HEK293 (cell line): ENCODE measurements around the gene DOK3.

Experiments
- MZF1 ChIP-seq: fragments of 450-650 bp; formaldehyde crosslinking; IDR thresholded peaks from 2 replicates; pipeline ENCODE4 v1.5.1; 2017; ENCODE audit warnings: missing biosample characterization, missing genetic modification characterization, borderline replicate concordance
- PRDM1 ChIP-seq: fragments of 450-650 bp; formaldehyde crosslinking; IDR thresholded peaks from 2 replicates; pipeline ENCODE4; 2016; ENCODE audit warnings: missing biosample characterization, missing genetic modification characterization
- SALL2 ChIP-seq: fragments of 450-650 bp; formaldehyde crosslinking; IDR thresholded peaks from 2 replicates; pipeline ENCODE4 v1.5.0; 2017; ENCODE audit warnings: missing biosample characterization, mild to moderate bottlenecking, missing genetic modification characterization, borderline replicate concordance
- ZBTB10 ChIP-seq: fragments of 450-650 bp; formaldehyde crosslinking; IDR thresholded peaks from 2 replicates; pipeline ENCODE4 v1.5.1; 2016; ENCODE audit warnings: missing biosample characterization, missing genetic modification characterization
- ZIC2 ChIP-seq: fragments of 450-650 bp; formaldehyde crosslinking; IDR thresholded peaks from 2 replicates; pipeline ENCODE4 v1.5.1; 2016; ENCODE audit warnings: missing biosample characterization, missing genetic modification characterization
- ZNF140 ChIP-seq: fragments of 450-650 bp; formaldehyde crosslinking; IDR thresholded peaks from 2 replicates; pipeline ENCODE4 v1.5.1; 2016; ENCODE audit warnings: missing biosample characterization, missing genetic modification characterization
- ZNF146 ChIP-seq: fragments of 450-650 bp; formaldehyde crosslinking; IDR thresholded peaks from 2 replicates; pipeline ENCODE4 v1.5.1; 2016; ENCODE audit warnings: missing biosample characterization, missing genetic modification characterization
- ZNF155 ChIP-seq: fragments of 450-650 bp; formaldehyde crosslinking; IDR thresholded peaks from 2 replicates; pipeline ENCODE4 v1.5.1; 2016; ENCODE audit warnings: missing biosample characterization, missing genetic modification characterization
- ZNF239 ChIP-seq: fragments of 450-650 bp; formaldehyde crosslinking; IDR thresholded peaks from 2 replicates; pipeline ENCODE4 v1.5.1; 2016; ENCODE audit warnings: missing biosample characterization, missing genetic modification characterization
- ZNF280C ChIP-seq: fragments of 450-650 bp; formaldehyde crosslinking; IDR thresholded peaks from 2 replicates; pipeline ENCODE4 v1.5.1; 2016; ENCODE audit warnings: missing biosample characterization, missing genetic modification characterization
- ZNF324 ChIP-seq: fragments of 450-650 bp; formaldehyde crosslinking; IDR thresholded peaks from 2 replicates; pipeline ENCODE4 v1.5.1; 2016; ENCODE audit warnings: missing biosample characterization, missing genetic modification characterization
- ZNF341 ChIP-seq: fragments of 450-650 bp; formaldehyde crosslinking; IDR thresholded peaks from 2 replicates; pipeline ENCODE4; 2016; ENCODE audit warnings: low read depth, missing biosample characterization, missing genetic modification characterization
- ZNF394 ChIP-seq: fragments of 450-650 bp; formaldehyde crosslinking; IDR thresholded peaks from 2 replicates; pipeline ENCODE4 v1.5.1; 2016; ENCODE audit warnings: missing biosample characterization, missing genetic modification characterization, mild to moderate bottlenecking, moderate library complexity, borderline replicate concordance
- ZNF521 ChIP-seq: fragments of 450-650 bp; formaldehyde crosslinking; IDR thresholded peaks from 2 replicates; pipeline ENCODE4 v1.5.1; 2017; ENCODE audit warnings: missing biosample characterization, mild to moderate bottlenecking, missing genetic modification characterization
- ZNF544 ChIP-seq: fragments of 450-650 bp; formaldehyde crosslinking; IDR thresholded peaks from 2 replicates; pipeline ENCODE4 v1.5.0; 2017; ENCODE audit warnings: missing biosample characterization, missing genetic modification characterization
- ZNF561 ChIP-seq: fragments of 450-650 bp; IDR thresholded peaks from 2 replicates; pipeline ENCODE4 v1.5.1; 2018; ENCODE audit warnings: missing biosample characterization, missing genetic modification characterization, borderline replicate concordance
- ZNF76 ChIP-seq: fragments of 450-650 bp; formaldehyde crosslinking; IDR thresholded peaks from 2 replicates; pipeline ENCODE4; 2016; ENCODE audit warnings: low read depth, missing biosample characterization, missing genetic modification characterization, borderline replicate concordance
- ZNF776 ChIP-seq: fragments of 450-650 bp; formaldehyde crosslinking; IDR thresholded peaks from 2 replicates; pipeline ENCODE4 v1.5.0; 2017; ENCODE audit warnings: missing biosample characterization, missing genetic modification characterization, borderline replicate concordance
- ZNF792 ChIP-seq: fragments of 450-650 bp; formaldehyde crosslinking; IDR thresholded peaks from 2 replicates; pipeline ENCODE4 v1.5.1; 2016; ENCODE audit warnings: missing biosample characterization, missing genetic modification characterization
- TF ChIP-seq, protein P1 (sequence below): fragments of 450-650 bp; formaldehyde crosslinking; IDR thresholded peaks from 2 replicates; pipeline ENCODE4 v1.5.1; 2016; ENCODE audit warnings: missing biosample characterization, missing genetic modification characterization
- TF ChIP-seq, protein P2 (sequence below): IDR thresholded peaks from 2 replicates; pipeline ENCODE4 v1.6.1; 2011; ENCODE audit warnings: mild to moderate bottlenecking, low read depth, low read length, borderline replicate concordance
- TF ChIP-seq, protein P3 (sequence below): fragments of 450-650 bp; formaldehyde crosslinking; IDR thresholded peaks from 2 replicates; pipeline ENCODE4 v1.5.1; 2016; ENCODE audit warnings: missing biosample characterization, missing genetic modification characterization, borderline replicate concordance
- TF ChIP-seq, protein P4 (sequence below): fragments of 450-650 bp; formaldehyde crosslinking; IDR thresholded peaks from 2 replicates; pipeline ENCODE4 v1.5.1; 2016; ENCODE audit warnings: missing biosample characterization, missing genetic modification characterization
- TF ChIP-seq, protein P5 (sequence below): fragments of 450-650 bp; formaldehyde crosslinking; IDR thresholded peaks from 2 replicates; pipeline ENCODE4; 2016; ENCODE audit warnings: missing biosample characterization, missing genetic modification characterization

Gene DOK3

DNA sequence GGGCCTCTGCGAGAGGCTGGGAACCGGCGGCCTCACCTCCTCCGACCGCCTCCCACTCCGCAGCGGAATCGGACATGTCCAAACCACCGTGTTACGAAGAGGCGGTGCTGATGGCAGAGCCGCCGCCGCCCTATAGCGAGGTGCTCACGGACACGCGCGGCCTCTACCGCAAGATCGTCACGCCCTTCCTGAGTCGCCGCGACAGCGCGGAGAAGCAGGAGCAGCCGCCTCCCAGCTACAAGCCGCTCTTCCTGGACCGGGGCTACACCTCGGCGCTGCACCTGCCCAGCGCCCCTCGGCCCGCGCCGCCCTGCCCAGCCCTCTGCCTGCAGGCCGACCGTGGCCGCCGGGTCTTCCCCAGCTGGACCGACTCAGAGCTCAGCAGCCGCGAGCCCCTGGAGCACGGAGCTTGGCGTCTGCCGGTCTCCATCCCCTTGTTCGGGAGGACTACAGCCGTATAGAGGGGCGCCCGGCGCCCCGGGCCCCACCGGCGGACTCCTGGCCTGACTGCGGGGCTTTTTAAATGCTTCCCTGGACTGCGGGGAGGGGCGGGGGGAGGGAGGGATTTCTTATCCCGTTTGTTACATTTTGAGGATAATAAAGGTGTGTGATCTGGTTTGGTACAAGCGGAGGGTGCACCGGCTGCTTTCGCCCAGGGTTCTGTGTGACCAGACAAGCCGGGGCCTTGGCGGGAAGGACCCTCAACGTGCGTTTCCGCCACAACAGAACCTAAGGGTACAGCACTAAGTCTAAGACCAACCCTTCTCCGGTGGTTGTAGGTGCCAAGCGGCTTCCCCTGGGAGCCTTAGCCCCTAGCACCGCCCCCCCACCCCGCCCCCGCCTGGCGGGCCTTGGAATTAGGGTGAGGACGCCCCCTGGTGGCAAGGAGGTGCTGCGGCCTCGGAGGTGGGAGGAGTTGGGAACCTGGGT, 53.7 kb downstream of the DOK3 start (continued):
- TF ChIP-seq ZNF792 (tag by site-specific recombination) (no peak), ZNF324 (tag by site-specific recombination) (no peak; the same call in 1 of the 2 replicates), ZNF776 (no peak), ZNF140 (tag by site-specific recombination) (no peak), ZNF280C (tag by site-specific recombination) (no peak), SALL2 (no peak), ZNF155 (tag by site-specific recombination) (no peak), ZNF394 (tag by site-specific recombination) (peak; percentile 91), ZNF76 (tag by site-specific recombination) (no peak), ZNF544 (tag by site-specific recombination) (no peak), ZBTB10 (tag by site-specific recombination) (peak; percentile 67), ZNF561 (tag by site-specific recombination) (peak; percentile 72; the same call in 1 of the 2 replicates), ZNF146 (tag by site-specific recombination) (no peak), MZF1 (tag by site-specific recombination) (no peak), ZNF521 (tag by site-specific recombination) (no peak), ZNF341 (tag by site-specific recombination) (peak; percentile 92), PRDM1 (tag by site-specific recombination) (no peak), ZIC2 (tag by site-specific recombination) (no peak), ZNF239 (tag by site-specific recombination) (no peak)
- TF ChIP-seq, protein P1, sequence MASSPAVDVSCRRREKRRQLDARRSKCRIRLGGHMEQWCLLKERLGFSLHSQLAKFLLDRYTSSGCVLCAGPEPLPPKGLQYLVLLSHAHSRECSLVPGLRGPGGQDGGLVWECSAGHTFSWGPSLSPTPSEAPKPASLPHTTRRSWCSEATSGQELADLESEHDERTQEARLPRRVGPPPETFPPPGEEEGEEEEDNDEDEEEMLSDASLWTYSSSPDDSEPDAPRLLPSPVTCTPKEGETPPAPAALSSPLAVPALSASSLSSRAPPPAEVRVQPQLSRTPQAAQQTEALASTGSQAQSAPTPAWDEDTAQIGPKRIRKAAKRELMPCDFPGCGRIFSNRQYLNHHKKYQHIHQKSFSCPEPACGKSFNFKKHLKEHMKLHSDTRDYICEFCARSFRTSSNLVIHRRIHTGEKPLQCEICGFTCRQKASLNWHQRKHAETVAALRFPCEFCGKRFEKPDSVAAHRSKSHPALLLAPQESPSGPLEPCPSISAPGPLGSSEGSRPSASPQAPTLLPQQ: no peak
- TF ChIP-seq, protein P2, sequence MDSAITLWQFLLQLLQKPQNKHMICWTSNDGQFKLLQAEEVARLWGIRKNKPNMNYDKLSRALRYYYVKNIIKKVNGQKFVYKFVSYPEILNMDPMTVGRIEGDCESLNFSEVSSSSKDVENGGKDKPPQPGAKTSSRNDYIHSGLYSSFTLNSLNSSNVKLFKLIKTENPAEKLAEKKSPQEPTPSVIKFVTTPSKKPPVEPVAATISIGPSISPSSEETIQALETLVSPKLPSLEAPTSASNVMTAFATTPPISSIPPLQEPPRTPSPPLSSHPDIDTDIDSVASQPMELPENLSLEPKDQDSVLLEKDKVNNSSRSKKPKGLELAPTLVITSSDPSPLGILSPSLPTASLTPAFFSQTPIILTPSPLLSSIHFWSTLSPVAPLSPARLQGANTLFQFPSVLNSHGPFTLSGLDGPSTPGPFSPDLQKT: no peak; the same call in 1 of the 2 replicates
- TF ChIP-seq, protein P3, sequence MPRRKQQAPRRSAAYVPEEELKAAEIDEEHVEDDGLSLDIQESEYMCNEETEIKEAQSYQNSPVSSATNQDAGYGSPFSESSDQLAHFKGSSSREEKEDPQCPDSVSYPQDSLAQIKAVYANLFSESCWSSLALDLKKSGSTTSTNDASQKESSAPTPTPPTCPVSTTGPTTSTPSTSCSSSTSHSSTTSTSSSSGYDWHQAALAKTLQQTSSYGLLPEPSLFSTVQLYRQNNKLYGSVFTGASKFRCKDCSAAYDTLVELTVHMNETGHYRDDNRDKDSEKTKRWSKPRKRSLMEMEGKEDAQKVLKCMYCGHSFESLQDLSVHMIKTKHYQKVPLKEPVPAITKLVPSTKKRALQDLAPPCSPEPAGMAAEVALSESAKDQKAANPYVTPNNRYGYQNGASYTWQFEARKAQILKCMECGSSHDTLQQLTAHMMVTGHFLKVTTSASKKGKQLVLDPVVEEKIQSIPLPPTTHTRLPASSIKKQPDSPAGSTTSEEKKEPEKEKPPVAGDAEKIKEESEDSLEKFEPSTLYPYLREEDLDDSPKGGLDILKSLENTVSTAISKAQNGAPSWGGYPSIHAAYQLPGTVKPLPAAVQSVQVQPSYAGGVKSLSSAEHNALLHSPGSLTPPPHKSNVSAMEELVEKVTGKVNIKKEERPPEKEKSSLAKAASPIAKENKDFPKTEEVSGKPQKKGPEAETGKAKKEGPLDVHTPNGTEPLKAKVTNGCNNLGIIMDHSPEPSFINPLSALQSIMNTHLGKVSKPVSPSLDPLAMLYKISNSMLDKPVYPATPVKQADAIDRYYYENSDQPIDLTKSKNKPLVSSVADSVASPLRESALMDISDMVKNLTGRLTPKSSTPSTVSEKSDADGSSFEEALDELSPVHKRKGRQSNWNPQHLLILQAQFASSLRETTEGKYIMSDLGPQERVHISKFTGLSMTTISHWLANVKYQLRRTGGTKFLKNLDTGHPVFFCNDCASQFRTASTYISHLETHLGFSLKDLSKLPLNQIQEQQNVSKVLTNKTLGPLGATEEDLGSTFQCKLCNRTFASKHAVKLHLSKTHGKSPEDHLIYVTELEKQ (tag by site-specific recombination): no peak
- TF ChIP-seq, protein P4, sequence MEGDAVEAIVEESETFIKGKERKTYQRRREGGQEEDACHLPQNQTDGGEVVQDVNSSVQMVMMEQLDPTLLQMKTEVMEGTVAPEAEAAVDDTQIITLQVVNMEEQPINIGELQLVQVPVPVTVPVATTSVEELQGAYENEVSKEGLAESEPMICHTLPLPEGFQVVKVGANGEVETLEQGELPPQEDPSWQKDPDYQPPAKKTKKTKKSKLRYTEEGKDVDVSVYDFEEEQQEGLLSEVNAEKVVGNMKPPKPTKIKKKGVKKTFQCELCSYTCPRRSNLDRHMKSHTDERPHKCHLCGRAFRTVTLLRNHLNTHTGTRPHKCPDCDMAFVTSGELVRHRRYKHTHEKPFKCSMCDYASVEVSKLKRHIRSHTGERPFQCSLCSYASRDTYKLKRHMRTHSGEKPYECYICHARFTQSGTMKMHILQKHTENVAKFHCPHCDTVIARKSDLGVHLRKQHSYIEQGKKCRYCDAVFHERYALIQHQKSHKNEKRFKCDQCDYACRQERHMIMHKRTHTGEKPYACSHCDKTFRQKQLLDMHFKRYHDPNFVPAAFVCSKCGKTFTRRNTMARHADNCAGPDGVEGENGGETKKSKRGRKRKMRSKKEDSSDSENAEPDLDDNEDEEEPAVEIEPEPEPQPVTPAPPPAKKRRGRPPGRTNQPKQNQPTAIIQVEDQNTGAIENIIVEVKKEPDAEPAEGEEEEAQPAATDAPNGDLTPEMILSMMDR (tag by site-specific recombination): peak; percentile 95
- TF ChIP-seq, protein P5, sequence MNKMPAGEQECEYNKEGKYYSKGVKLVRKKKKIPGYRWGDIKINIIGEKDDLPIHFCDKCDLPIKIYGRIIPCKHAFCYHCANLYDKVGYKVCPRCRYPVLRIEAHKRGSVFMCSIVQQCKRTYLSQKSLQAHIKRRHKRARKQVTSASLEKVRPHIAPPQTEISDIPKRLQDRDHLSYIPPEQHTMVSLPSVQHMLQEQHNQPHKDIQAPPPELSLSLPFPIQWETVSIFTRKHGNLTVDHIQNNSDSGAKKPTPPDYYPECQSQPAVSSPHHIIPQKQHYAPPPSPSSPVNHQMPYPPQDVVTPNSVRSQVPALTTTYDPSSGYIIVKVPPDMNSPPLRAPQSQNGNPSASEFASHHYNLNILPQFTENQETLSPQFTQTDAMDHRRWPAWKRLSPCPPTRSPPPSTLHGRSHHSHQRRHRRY (tag by site-specific recombination): no peak
